Effector memory CD8-positive, alpha-beta T cell (primary cell): ENCODE data around the gene PLCB3.
A peak's percentile ranks its signal among the peaks of the same experiment; 100 is the strongest.
"Not testable (repeated sequence)": the region's sequence is repeated elsewhere in the genome, so short reads cannot be mapped to it uniquely, and the experiment has no call there.

Experiments used
- ATAC-seq: fragments of 150-1000 bp; cut with Tn5 transposase; replicated peaks from 2 replicates; pipeline ENCODE4 v1.10.0; 2021; ENCODE audit warnings: mild to moderate bottlenecking, moderate library complexity
- DNase-seq, 3 experiments: peaks; one replicate each; pipeline ENCODE4 v3.0.0; 2021
- H3K27ac Mint-ChIP-seq, 2 donors: one replicate each; pipeline ENCODE4 v1.8.0; 2022; ENCODE audit warnings: mild to moderate bottlenecking in 2 of 2, mixed read lengths in 2 of 2, moderate library complexity in 2 of 2
- H3K27me3 Mint-ChIP-seq, 2 donors: one replicate each; pipeline ENCODE4 v1.8.0; 2022; ENCODE audit warnings: mixed read lengths in 2 of 2
- H3K36me3 Mint-ChIP-seq: one replicate; pipeline ENCODE4 v1.8.0; 2022; ENCODE audit warnings: mild to moderate bottlenecking, moderate library complexity, mixed read lengths; ENCODE audit not compliant: insufficient read depth
- H3K4me1 Mint-ChIP-seq, 2 donors: one replicate each; pipeline ENCODE4 v1.8.0; 2022; ENCODE audit warnings: low read depth in 2 of 2, mixed read lengths in 2 of 2
- H3K4me3 Mint-ChIP-seq, 2 donors: one replicate each; pipeline ENCODE4 v1.8.0; 2022; ENCODE audit warnings: mild to moderate bottlenecking in 2 of 2, mixed read lengths in 2 of 2, moderate library complexity in 2 of 2
- H3K9me3 Mint-ChIP-seq, 2 donors: one replicate each; pipeline ENCODE4 v1.8.0; 2022; ENCODE audit warnings: mixed read lengths in 2 of 2

The PLCB3 gene

GRCh38 chr11:64314146-64314804 is 62.9 kb downstream of the PLCB3 start:
- Mint-ChIP-seq H3K27me3 (no peaks in the 10 kb centered on the region), H3K27ac (no peak overlapping the region), H3K4me3 (no peak overlapping the region), H3K36me3 (peaks cover 49% of the 10 kb centered on the region), H3K4me1 (peaks cover 36% of the 10 kb centered on the region in 2 donors), H3K9me3 (no peaks in the 10 kb centered on the region)
- ATAC-seq = no peak
- DNase-seq = no peak

- Mint-ChIP-seq H3K4me1 (peaks cover 39 to 42% of the 10 kb centered on the region in 2 donors), H3K27me3 (no peaks in the 10 kb centered on the region), H3K4me3 (no peak overlapping the region), H3K36me3 (peaks cover 54% of the 10 kb centered on the region), H3K9me3 (no peaks in the 10 kb centered on the region), H3K27ac (no peak overlapping the region)
- ATAC-seq (no peak), DNase-seq (no peak)
Observed at GRCh38 chr11:64314805-64315561, 63.7 kb downstream of the PLCB3 start.

GRCh38 chr11:64315667-64316526 is 64.6 kb downstream of the PLCB3 start:
- H3K9me3 Mint-ChIP-seq = not testable (repeated sequence)
- peak overlapping the region; percentile 88 to 94 for H3K4me3 Mint-ChIP-seq

GRCh38 chr11:64316672-64317324 is 65.5 kb downstream of the PLCB3 start:
- Mint-ChIP-seq H3K36me3 (peaks cover 53% of the 10 kb centered on the region), H3K4me3 (peak overlapping the region; percentile 88 to 94), H3K4me1 (peaks cover 39 to 43% of the 10 kb centered on the region in 2 donors), H3K27me3 (no peaks in the 10 kb centered on the region), H3K9me3 (no peaks in the 10 kb centered on the region), H3K27ac (peak overlapping the region; percentile 98 to 99)
- peak; percentile 7 for ATAC-seq
- peak; percentile 36 to 46 (median 43) for DNase-seq

More at GRCh38 chr11:64315667-64316526, 64.6 kb downstream of the PLCB3 start:
- not testable (repeated sequence) for ATAC-seq, DNase-seq, H3K27me3 Mint-ChIP-seq
- Mint-ChIP-seq H3K4me1 (peaks cover 40% of the 10 kb centered on the region in 2 donors), H3K27ac (peak overlapping the region; percentile 98 to 99), H3K36me3 (peaks cover 52% of the 10 kb centered on the region)

- Mint-ChIP-seq H3K9me3 (no peaks in the 10 kb centered on the region), H3K4me1 (peaks cover 38 to 42% of the 10 kb centered on the region in 2 donors), H3K27ac (peak within 1 kb of the TSS; percentile 98 to 99), H3K36me3 (peaks cover 53% of the 10 kb centered on the region), H3K4me3 (peak within 1 kb of the TSS; percentile 88 to 94), H3K27me3 (no peaks in the 10 kb centered on the region)
- peak; percentile 77 for ATAC-seq
- DNase-seq = peak; percentile 93 to 97 (median 94)
Observed at GRCh38 chr11:64317325-64317960, 66.1 kb downstream of the PLCB3 start, which contains the start of gene TRMT112. TRMT112 (minus strand) TSS chr11:64317559; CDS start chr11:64317526, 33 bp downstream.

GRCh38 chr11:64317961-64318765 is 66.8 kb downstream of the PLCB3 start, which contains the start of gene PRDX5:
PRDX5 (plus strand) TSS chr11:64318121; CDS start chr11:64318216, 95 bp downstream.
- H3K36me3 Mint-ChIP-seq = peaks cover 53% of the 10 kb centered on the region

More at GRCh38 chr11:64317961-64318765, 66.8 kb downstream of the PLCB3 start, which contains the start of gene PRDX5:
- peaks cover 31 to 34% of the 10 kb centered on the region in 2 donors for H3K4me1 Mint-ChIP-seq
- no peaks in the 10 kb centered on the region for H3K27me3 Mint-ChIP-seq
- ATAC-seq = peak; percentile 77
- no peaks in the 10 kb centered on the region for H3K9me3 Mint-ChIP-seq
- peak within 1 kb of the TSS; percentile 88 to 94 for H3K4me3 Mint-ChIP-seq
- peak; percentile 90 to 95 (median 93) for DNase-seq
- H3K27ac Mint-ChIP-seq = peak within 1 kb of the TSS; percentile 98 to 99
